GM12875 (cell line): ENCODE measurements around the gene RNF212B.

ENCODE experiments used
- H3K4me3 ChIP-seq: one replicate; pipeline ENCODE4 v1.5.1; 2011; ENCODE audit warnings: low read depth, low read length, control low read depth
- TF ChIP-seq, protein P1 (sequence below): IDR thresholded peaks from 2 replicates; pipeline ENCODE4 v1.5.1; 2011; ENCODE audit warnings: low read depth, mild to moderate bottlenecking, control low read depth, inconsistent platforms, low read length, moderate library complexity, borderline replicate concordance; ENCODE audit not compliant: insufficient read depth

The RNF212B gene

GRCh38 chr14:23299986-23300686 is 62.4 kb downstream of the RNF212B start:
- TF ChIP-seq, protein P1, sequence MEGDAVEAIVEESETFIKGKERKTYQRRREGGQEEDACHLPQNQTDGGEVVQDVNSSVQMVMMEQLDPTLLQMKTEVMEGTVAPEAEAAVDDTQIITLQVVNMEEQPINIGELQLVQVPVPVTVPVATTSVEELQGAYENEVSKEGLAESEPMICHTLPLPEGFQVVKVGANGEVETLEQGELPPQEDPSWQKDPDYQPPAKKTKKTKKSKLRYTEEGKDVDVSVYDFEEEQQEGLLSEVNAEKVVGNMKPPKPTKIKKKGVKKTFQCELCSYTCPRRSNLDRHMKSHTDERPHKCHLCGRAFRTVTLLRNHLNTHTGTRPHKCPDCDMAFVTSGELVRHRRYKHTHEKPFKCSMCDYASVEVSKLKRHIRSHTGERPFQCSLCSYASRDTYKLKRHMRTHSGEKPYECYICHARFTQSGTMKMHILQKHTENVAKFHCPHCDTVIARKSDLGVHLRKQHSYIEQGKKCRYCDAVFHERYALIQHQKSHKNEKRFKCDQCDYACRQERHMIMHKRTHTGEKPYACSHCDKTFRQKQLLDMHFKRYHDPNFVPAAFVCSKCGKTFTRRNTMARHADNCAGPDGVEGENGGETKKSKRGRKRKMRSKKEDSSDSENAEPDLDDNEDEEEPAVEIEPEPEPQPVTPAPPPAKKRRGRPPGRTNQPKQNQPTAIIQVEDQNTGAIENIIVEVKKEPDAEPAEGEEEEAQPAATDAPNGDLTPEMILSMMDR: no peak
- peak overlapping the region; percentile 46 for H3K4me3 ChIP-seq

- H3K4me3 ChIP-seq: peak overlapping the region; percentile 46
- TF ChIP-seq, protein P1: no peak
These were observed 63.0 kb downstream of the RNF212B start for GRCh38 chr14:23300687-23301223.

GRCh38 chr14:23301288-23301968 is 63.7 kb downstream of the RNF212B start:
- TF ChIP-seq, protein P1: peak; percentile 86
- H3K4me3 ChIP-seq: peak overlapping the region; percentile 65

DNA sequence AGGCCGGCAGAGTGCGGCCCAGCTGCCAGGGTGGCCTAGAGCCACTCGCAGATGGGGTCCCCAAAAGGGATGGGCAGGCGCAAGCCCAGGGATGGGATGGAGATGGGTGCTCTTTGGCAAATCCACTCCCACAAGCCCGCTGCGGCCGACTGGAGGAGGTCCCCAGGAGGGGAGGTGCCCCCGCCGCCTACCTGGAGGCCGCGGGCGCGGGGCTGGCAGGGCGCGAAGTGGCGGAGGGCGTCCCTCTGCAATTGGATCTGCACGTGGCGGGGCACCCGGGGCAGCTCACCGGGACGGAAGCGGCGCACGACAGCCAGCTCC is 64.2 kb downstream of the RNF212B start:
- TF ChIP-seq, protein P1: no peak

DNA sequence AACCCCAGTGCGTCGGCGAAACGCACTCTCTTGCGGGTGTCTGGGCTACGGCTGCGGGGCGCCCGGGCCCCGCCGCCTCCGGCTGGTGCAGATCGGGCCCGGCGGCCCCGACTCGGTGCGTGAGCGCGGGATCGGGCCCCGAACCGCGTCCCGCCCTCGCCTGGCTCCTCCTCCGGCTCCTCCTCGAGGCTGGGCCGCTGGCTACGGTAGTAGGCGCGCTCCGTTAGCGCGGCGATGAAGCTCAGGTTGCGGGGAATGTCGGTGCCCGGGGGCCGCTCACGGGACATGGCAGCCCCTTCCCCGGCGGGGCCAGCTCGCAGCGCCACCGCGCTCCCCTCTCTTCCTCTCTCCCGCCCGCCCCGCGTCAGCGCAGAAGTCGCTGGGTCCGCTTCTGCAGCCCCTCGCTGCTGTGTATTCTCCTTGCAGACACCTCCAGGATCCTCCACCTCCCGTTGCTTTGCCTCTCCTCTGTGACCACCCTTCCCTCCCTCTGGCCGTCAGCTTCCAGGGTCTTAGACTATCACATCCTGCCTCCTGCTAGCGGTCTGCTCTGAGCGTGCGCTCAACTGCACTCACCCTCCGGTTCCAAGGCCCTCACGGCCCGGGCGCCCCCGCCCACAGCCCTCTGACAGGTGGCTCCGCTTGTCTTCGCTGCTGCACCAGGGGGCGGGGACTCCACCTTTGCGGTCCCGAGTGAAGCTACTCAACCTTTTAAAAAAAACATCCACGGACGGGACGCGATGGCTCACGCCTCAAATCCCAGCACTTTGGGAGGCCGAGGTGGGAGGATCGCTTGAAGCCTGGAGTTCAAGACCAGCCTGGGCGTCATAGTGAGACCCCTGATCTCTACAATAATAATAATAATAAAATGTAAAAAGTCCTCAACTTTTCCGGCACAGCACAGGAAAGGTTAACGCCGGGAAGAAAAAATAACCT is 64.8 kb downstream of the RNF212B start, which contains the start of gene PPP1R3E:
Gene PPP1R3E (minus strand): TSS at position 570 of the 936 bp plus-strand sequence. CDS start 283 bp downstream, at position 287.
- peak within 1 kb of the TSS; percentile 65 for H3K4me3 ChIP-seq
- TF ChIP-seq, protein P1: no peak

More for the DNA sequence above, 64.2 kb downstream of the RNF212B start:
- H3K4me3 ChIP-seq: peak overlapping the region; percentile 65

- peak within 1 kb of the TSS; percentile 67 for H3K4me3 ChIP-seq
- TF ChIP-seq, protein P1: no peak
These were observed 68.8 kb downstream of the RNF212B start, which contains the start of gene BCL2L2 for GRCh38 chr14:23306412-23307145. Gene BCL2L2, plus strand, starts transcription at chr14:23306833. Its CDS starts 935 bp downstream, at chr14:23307768.
